C4-2B (cell line): ENCODE results near the gene LARP6.

Experiments used
- H3K27ac ChIP-seq: fragments of 450-650 bp; 2 replicates; pipeline ENCODE4 v1.5.1; 2017
- ZFX ChIP-seq: fragments of 450-650 bp; IDR thresholded peaks from 2 replicates; pipeline ENCODE4 v1.6.1; 2017
- TF ChIP-seq, protein P1 (sequence below): fragments of 450-650 bp; conservative IDR thresholded peaks from 2 replicates; pipeline ENCODE4 v1.5.1; 2017; ENCODE audit warnings: mild to moderate bottlenecking

LARP6 gene

DNA sequence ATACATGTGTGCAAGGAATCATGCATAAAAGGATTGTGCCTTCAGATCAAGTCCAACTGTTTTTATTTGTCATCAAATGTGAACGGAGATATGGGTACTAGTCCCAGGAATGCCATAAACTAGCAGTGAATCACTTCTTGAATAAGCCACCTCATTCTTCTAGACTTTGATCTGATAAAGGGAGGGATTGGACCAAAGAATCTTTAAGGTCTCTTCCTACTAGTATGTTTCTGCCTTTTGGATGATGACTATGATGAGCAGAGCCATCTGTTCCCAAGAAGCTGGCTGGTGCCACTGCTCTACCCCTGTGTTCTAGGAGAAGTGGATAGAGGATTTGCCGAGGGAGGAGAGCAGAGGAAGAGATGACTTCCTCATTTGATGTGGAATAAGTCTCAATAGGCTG is 61.8 kb downstream of the LARP6 start:
- H3K27ac ChIP-seq: no peak overlapping the region
- TF ChIP-seq ZFX: no peak
- TF ChIP-seq, protein P1, sequence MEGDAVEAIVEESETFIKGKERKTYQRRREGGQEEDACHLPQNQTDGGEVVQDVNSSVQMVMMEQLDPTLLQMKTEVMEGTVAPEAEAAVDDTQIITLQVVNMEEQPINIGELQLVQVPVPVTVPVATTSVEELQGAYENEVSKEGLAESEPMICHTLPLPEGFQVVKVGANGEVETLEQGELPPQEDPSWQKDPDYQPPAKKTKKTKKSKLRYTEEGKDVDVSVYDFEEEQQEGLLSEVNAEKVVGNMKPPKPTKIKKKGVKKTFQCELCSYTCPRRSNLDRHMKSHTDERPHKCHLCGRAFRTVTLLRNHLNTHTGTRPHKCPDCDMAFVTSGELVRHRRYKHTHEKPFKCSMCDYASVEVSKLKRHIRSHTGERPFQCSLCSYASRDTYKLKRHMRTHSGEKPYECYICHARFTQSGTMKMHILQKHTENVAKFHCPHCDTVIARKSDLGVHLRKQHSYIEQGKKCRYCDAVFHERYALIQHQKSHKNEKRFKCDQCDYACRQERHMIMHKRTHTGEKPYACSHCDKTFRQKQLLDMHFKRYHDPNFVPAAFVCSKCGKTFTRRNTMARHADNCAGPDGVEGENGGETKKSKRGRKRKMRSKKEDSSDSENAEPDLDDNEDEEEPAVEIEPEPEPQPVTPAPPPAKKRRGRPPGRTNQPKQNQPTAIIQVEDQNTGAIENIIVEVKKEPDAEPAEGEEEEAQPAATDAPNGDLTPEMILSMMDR: no peak

DNA sequence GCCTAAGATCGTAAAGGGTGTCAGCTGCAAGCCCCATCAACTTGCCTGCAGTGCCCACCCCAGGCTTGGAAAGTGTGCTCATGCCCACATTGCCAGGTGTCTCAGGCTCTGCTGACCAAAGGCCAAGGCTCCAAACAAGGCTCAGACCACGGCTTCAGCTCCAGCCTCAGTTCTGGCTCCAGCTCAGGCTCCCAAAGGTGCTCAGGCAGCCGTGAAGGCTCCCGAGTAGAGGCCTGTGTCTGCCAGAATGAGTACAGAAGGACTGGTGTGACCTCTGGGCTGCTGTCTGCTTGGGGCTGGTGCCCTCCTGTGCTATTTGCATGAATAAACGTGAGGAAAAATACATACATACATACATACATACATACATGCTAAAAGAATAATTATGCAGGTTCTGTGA is 62.7 kb downstream of the LARP6 start:
- H3K27ac ChIP-seq: no peak overlapping the region
- no peak for TF ChIP-seq ZFX
- TF ChIP-seq, protein P1: no peak

DNA sequence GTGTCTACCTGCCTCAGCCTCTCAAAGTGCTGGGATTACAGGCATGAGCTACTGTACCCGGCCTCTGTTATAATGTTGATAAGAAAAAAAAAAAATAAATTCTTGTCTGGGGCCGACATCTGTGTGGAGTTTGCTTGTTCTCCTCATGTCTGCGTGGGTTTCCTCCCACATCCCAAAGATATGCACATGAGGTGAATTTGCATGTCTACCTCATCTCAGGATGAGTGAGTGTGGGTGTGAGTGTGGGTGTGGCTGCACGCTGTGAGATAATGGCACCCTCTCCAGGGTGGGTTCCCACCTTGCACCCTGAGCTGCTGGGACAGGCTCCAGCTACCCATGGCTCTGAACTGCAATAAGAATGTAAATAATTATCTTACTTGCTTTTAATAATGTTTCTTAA is 64.7 kb downstream of the LARP6 start:
- no peak overlapping the region for H3K27ac ChIP-seq
- no peak for TF ChIP-seq ZFX

DNA sequence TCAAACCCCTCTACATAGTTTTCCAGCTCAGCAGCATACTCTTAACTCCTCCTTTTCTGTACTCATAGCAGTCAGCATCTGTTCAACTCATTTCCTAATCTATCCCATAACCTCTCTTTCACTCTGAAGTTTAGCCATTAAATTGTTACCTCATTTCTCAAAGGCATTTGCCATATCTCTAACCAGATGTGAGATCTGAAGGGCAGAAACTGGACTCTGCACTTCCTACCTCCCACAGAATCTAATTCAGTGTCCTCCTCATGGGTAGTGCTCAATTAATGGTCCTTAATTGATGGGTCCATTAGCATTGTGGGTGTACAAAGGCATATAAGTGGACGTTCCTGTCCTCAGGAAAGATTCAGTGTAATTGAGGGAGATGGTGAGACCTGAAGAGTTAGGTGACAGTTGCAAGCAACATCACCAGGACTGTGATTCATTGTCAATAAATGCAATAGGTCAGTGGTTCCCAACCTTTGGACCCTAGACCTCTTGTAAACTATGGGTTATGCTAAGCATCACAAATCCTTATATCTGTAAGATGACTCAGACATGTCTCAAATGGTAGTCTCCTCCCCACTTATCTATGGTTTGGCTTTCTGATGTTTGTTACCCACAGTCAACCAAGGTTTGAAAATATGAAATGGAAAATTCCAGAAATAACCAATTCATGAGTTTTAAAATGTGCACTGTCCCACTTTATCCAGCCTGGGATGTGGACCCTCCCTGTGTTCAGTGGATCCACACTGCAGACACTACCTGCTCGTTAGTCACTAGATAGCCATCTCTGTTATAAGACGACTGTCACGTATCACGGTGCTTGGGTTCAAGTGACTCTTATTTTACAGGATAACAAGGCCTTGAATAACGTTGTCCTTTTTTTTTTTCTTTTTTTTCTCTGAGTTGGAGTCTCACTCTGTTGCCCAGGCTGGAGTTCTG is 65.6 kb downstream of the LARP6 start:
- no peak overlapping the region for H3K27ac ChIP-seq
- TF ChIP-seq, protein P1: no peak
- TF ChIP-seq ZFX: no peak

DNA sequence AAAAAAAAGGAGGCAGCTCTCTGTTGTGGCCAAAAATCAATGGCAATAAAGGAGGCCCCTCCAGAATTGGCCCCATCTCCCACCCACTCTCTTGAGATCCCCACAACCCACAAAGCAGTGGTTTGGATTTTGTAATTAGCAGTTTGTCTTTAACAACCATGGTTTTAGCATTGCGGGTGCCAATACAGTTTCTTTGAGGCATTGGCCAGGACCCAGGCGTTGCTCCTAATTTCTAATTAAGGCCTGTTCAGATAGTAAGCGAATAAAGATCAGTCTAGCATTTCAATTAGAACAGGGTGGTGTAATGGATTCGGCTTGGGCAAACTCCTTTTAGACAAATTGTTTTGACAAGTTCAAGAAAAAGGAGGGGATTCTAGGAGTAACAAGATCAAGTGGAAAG is 67.0 kb downstream of the LARP6 start:
- H3K27ac ChIP-seq: no peak overlapping the region
- no peak for TF ChIP-seq ZFX
- TF ChIP-seq, protein P1: no peak

DNA sequence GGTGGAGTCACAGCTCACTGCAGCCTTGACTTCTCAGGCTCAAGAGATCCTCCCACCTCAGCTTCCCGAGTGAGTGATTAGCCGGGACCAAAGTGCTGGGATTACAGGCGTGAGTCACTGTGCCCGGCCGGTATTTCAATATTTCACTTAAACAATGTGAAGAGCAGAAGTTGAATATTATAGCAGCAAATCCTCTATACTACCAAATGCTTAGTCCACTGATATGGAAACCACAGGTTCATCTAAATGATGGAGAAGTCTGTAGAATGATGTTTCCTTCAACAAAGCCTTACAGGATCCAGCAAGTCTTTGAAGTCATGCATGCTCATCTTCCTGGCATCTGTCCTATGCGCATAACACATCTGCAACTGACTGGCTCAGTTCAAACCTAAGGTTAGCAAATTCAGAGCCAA is 70.3 kb downstream of the LARP6 start:
- TF ChIP-seq ZFX: no peak
- TF ChIP-seq, protein P1: no peak
- no peak overlapping the region for H3K27ac ChIP-seq

DNA sequence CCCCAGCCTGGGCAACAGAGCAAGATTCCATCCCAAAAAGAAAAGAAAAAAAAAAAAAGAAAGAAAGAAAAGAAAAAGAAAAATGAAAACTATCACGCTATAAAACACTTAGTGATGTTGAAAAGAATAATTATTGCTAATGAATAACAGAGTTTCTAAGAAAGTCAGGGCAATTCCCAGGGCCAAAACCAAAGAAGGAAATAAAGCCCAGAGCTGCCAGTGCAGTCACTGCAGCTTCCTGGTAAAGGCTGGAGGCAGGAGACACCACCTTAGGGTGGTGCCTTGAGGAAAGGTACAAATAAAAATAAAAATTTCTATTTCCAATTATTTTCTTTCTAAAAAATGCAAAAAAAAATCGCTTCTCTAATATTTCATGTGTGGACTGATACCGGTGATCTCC is 70.9 kb downstream of the LARP6 start:
- TF ChIP-seq, protein P1: no peak
- TF ChIP-seq ZFX: no peak
- H3K27ac ChIP-seq: no peak overlapping the region

DNA sequence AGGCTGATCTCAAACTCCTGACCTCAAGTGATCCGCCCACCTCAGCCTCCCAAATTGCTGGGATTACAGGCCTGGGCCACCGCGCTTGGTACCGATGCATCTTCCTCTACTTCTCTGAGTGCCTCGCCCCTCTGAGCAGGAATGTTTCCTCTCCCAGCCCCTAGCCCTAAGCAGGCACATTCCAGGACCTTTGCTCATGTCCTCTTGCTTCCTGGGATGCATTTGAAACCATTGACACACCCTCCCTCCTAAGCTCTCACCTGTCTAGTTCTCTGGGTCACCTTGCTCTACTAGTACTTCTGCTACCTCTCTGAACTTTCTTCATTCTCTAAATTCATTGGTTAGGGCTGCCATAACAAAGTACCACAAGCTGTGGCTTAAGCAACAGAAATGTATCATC is 72.7 kb downstream of the LARP6 start:
- TF ChIP-seq, protein P1: no peak
- TF ChIP-seq ZFX: no peak
- no peak overlapping the region for H3K27ac ChIP-seq
